Lung (tissue), 12 donors: ENCODE data around the gene CFAP57. TPM values are rescaled to one million over a fixed set of nuclear protein-coding genes. Genes with fewer than 3 reads are reported as not detected.

Experiments
- ATAC-seq: fragments of 200-7000 bp; cut with Tn5 transposase; one replicate; pipeline ENCODE4 v1.9.1; 2020; ENCODE audit warnings: moderate number of reproducible peaks; ENCODE audit not compliant: insufficient read depth, low FRiP score
- DNase-seq, 3 donors: peaks; one replicate each; pipeline ENCODE4 v3.0.0-alpha.2; 2013 to 2017
- H3K27ac ChIP-seq, 2 donors: one replicate each; pipeline ENCODE4 v1.5.1; 2013; ENCODE audit warnings: mild to moderate bottlenecking in 2 of 2, moderate library complexity in 2 of 2, control low read depth in 1 of 2, inconsistent platforms in 1 of 2, low read depth in 1 of 2, low read length in 1 of 2
- H3K27me3 ChIP-seq, 3 donors: one replicate each; pipeline ENCODE4 v1.5.1; 2013; ENCODE audit warnings: low read length in 2 of 3; ENCODE audit not compliant: control insufficient read depth in 3 of 3, insufficient read depth in 3 of 3
- H3K36me3 ChIP-seq, 4 donors: one replicate each; pipeline ENCODE4 v1.5.1; 2013; ENCODE audit warnings: low read length in 4 of 4, mild to moderate bottlenecking in 1 of 4, moderate library complexity in 1 of 4; ENCODE audit not compliant: control insufficient read depth in 4 of 4, insufficient read depth in 4 of 4
- H3K4me1 ChIP-seq, 5 donors: one replicate each; pipeline ENCODE4 v1.5.1; 2013; ENCODE audit warnings: low read length in 5 of 5, mild to moderate bottlenecking in 2 of 5, moderate library complexity in 1 of 5; ENCODE audit not compliant: control insufficient read depth in 5 of 5, insufficient read depth in 5 of 5
- H3K4me3 ChIP-seq: one replicate; pipeline ENCODE4 v1.5.1; 2013; ENCODE audit warnings: mild to moderate bottlenecking, control low read depth, moderate library complexity
- H3K9ac ChIP-seq, 2 donors: one replicate each; pipeline ENCODE4 v1.5.1; 2013; ENCODE audit warnings: low read length in 2 of 2, control low read depth in 1 of 2; ENCODE audit not compliant: insufficient read depth in 1 of 2
- H3K9me3 ChIP-seq, 4 donors: one replicate each; pipeline ENCODE4 v1.5.1; 2013; ENCODE audit warnings: low read length in 3 of 4, mild to moderate bottlenecking in 1 of 4, moderate library complexity in 1 of 4; ENCODE audit not compliant: control insufficient read depth in 4 of 4, insufficient read depth in 3 of 4
- WGBS, 2 donors: extraction: QIAGEN DNeasy Blood & Tissue Kit; methylation state at CpG; one replicate each; pipeline ENCODE4 v1.1.7; 2013; 5-methylcytosine and 5-hydroxymethylcytosine counted together
- polyA plus RNA-seq, 2 donors: library from polyadenylated mRNA; stranded (reverse); fragments of 200-250 nt; gene quantifications; one replicate each; pipeline ENCODE4 v1.2.1, GENCODE V29; 2013
- total RNA-seq, 2 donors: library from RNA; depleted of rRNA in 1 of 2; stranded (reverse); fragments of >200 nt in 1 of 2; gene quantifications; one replicate each; pipeline ENCODE4 v1.2.1, GENCODE V29; 2014 to 2021
- TF ChIP-seq, protein P1 (sequence below): IDR thresholded peaks from 2 replicates; pipeline ENCODE4 v1.5.1; 2012; ENCODE audit warnings: mild to moderate bottlenecking; ENCODE audit errors: control extremely low read depth, extremely low read depth
- donor health status: control.
- donor health status: control.
- donor health status: Bipolar disorder and iron deficiency.
- donor health status: healthy.
- donor health status: DM: yes; HTN: yes; CAD: no.

The CFAP57 gene
- total and polyA plus RNA-seq, 4 donors: 1.7 to 12.3 (median 6.3) TPM

DNA sequence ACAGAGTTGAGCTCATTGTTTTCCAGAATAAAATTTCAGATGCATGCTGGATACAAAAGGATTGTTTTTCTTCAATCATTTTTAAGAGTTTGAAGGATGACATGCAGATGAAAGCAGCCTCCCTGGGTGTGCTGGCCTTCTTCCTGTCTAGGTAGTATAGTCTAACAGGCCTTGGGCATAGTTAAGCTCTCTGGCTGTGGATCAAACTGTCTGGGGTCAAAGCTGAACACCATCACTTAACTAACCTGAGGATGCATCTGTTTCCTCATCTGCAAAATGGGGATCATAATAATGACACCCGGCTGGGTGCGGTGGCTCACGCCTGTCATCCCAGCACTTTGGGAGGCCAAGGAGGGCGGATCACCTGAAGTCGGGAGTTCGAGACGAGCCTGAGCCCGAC is 122.6 kb downstream of the CFAP57 start:
- no peaks in the 10 kb centered on the region for H3K36me3 ChIP-seq
- no peak for DNase-seq
- no peaks in the 10 kb centered on the region for H3K27me3 ChIP-seq
- H3K4me3 ChIP-seq: no peak overlapping the region
- peak overlapping the region; percentile 26 for H3K27ac ChIP-seq
- TF ChIP-seq, protein P1, sequence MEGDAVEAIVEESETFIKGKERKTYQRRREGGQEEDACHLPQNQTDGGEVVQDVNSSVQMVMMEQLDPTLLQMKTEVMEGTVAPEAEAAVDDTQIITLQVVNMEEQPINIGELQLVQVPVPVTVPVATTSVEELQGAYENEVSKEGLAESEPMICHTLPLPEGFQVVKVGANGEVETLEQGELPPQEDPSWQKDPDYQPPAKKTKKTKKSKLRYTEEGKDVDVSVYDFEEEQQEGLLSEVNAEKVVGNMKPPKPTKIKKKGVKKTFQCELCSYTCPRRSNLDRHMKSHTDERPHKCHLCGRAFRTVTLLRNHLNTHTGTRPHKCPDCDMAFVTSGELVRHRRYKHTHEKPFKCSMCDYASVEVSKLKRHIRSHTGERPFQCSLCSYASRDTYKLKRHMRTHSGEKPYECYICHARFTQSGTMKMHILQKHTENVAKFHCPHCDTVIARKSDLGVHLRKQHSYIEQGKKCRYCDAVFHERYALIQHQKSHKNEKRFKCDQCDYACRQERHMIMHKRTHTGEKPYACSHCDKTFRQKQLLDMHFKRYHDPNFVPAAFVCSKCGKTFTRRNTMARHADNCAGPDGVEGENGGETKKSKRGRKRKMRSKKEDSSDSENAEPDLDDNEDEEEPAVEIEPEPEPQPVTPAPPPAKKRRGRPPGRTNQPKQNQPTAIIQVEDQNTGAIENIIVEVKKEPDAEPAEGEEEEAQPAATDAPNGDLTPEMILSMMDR: no peak
- peaks cover 0 to 17% (median 14%) of the 10 kb centered on the region in 5 donors for H3K4me1 ChIP-seq
- WGBS, 2 donors: 65 to 75% methylated on average over 8 of the region's 8 CpGs
- no peak for ATAC-seq
- H3K9ac ChIP-seq: no peak overlapping the region
- H3K9me3 ChIP-seq: no peaks in the 10 kb centered on the region

DNA sequence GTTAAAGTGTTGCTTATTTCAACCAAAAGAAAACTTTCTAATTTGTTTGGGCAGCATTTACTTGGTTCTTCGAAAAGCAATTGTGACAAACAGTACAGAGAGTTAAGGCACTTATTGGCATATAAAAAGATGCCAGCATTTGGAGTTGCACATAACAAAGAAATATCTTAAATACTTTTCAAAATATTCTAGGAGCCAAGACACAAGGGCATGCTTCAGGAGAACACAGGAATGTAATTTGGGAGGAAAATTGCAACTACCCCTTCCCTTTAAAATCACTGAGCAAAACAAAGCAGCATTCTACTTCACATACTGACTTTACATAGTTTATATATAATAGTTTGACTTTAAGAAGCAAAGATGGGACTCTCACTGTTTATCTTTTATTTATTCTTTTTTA is 124.1 kb downstream of the CFAP57 start:
- no peaks in the 10 kb centered on the region for H3K9me3 ChIP-seq
- peak overlapping the region in 1 of 2 donors; percentile 6 for H3K27ac ChIP-seq
- H3K4me1 ChIP-seq: peaks cover 0 to 19% (median 14%) of the 10 kb centered on the region in 5 donors
- WGBS, 2 donors: 40 to 62% methylated on average over 1 of the region's 1 CpG
- ATAC-seq: no peak
- peak overlapping the region in 1 of 2 donors; percentile 43 for H3K9ac ChIP-seq
- H3K36me3 ChIP-seq: no peaks in the 10 kb centered on the region
- H3K4me3 ChIP-seq: no peak overlapping the region
- DNase-seq: no peak
- TF ChIP-seq, protein P1: no peak
- no peaks in the 10 kb centered on the region for H3K27me3 ChIP-seq

- Histone ChIP-seq H3K36me3 (no peaks in the 10 kb centered on the region), H3K27ac (no peak overlapping the region), H3K4me1 (peaks cover 2 to 26% (median 15%) of the 10 kb centered on the region in 5 donors), H3K4me3 (no peak overlapping the region), H3K9me3 (no peaks in the 10 kb centered on the region), H3K27me3 (no peaks in the 10 kb centered on the region), H3K9ac (no peak overlapping the region)
- TF ChIP-seq, protein P1: no peak
- WGBS, 2 donors: 89% methylated on average over 1 of the region's 1 CpG
- ATAC-seq (no peak), DNase-seq (no peak)
Measured at GRCh38 chr1:43298055-43298454, 125.9 kb downstream of the CFAP57 start.

GRCh38 chr1:43299101-43299500 is 127.0 kb downstream of the CFAP57 start:
- no peak overlapping the region for H3K9ac ChIP-seq
- peaks cover 3 to 37% (median 16%) of the 10 kb centered on the region in 5 donors for H3K4me1 ChIP-seq
- H3K4me3 ChIP-seq: no peak overlapping the region
- ATAC-seq: no peak
- peak overlapping the region; percentile 13 to 23 for H3K27ac ChIP-seq
- H3K9me3 ChIP-seq: no peaks in the 10 kb centered on the region
- TF ChIP-seq, protein P1: no peak
- no peak for DNase-seq
- no peaks in the 10 kb centered on the region for H3K36me3 ChIP-seq
- no peaks in the 10 kb centered on the region for H3K27me3 ChIP-seq
